Skeletal muscle tissue (tissue), 4 donors: ENCODE results near the gene SLIT2. TPM values are rescaled to one million over a fixed set of nuclear protein-coding genes. Genes with fewer than 3 reads are reported as not detected.

Experiments
- H3K27ac ChIP-seq: one replicate; pipeline ENCODE4 v1.7.0; 2013; ENCODE audit warnings: mild to moderate bottlenecking, low read depth, low read length, inconsistent platforms
- H3K27me3 ChIP-seq, 3 donors: one replicate each; pipeline ENCODE4 v1.7.0; 2013; ENCODE audit warnings: low read length in 3 of 3; ENCODE audit not compliant: control insufficient read depth in 3 of 3, insufficient read depth in 3 of 3
- H3K36me3 ChIP-seq, 3 donors: one replicate each; pipeline ENCODE4 v1.7.0; 2013; ENCODE audit warnings: low read length in 3 of 3; ENCODE audit not compliant: control insufficient read depth in 3 of 3, insufficient read depth in 3 of 3
- H3K4me1 ChIP-seq, 3 donors: one replicate each; pipeline ENCODE4 v1.7.0; 2013; ENCODE audit warnings: low read length in 3 of 3, mild to moderate bottlenecking in 3 of 3; ENCODE audit not compliant: control insufficient read depth in 3 of 3, insufficient read depth in 3 of 3
- H3K4me3 ChIP-seq, 3 donors: one replicate each; pipeline ENCODE4 v1.7.0; 2013; ENCODE audit warnings: low read length in 3 of 3
- H3K9ac ChIP-seq, 3 donors: one replicate each; pipeline ENCODE4 v1.7.0; 2013; ENCODE audit warnings: low read length in 3 of 3, mild to moderate bottlenecking in 3 of 3, moderate library complexity in 2 of 3, low read depth in 1 of 3
- H3K9me3 ChIP-seq, 3 donors: one replicate each; pipeline ENCODE4 v1.7.0; 2013; ENCODE audit warnings: low read length in 3 of 3; ENCODE audit not compliant: control insufficient read depth in 3 of 3
- total RNA-seq: library from RNA; depleted of rRNA; stranded (reverse); fragments of >200 nt; gene quantifications from one replicate; pipeline ENCODE4 v1.2.3, GENCODE V29; 2014
- donor health status: Osteomylitis.

SLIT2 gene
- total RNA-seq, 1 donor from 2014 or later: 12.0 TPM

GRCh38 chr4:20278195-20278594 lies 26.5 kb downstream of the SLIT2 start:
- H3K4me1 ChIP-seq: no peaks in the 10 kb centered on the region

GRCh38 chr4:20279381-20279780 lies 27.7 kb downstream of the SLIT2 start:
- Histone ChIP-seq H3K9me3 (no peaks in the 10 kb centered on the region), H3K4me1 (no peaks in the 10 kb centered on the region), H3K4me3 (no peak overlapping the region), H3K36me3 (no peaks in the 10 kb centered on the region), H3K9ac (no peak overlapping the region), H3K27ac (no peak overlapping the region), H3K27me3 (no peaks in the 10 kb centered on the region)

More at GRCh38 chr4:20278195-20278594, 26.5 kb downstream of the SLIT2 start:
- no peak overlapping the region for H3K9ac ChIP-seq
- no peak overlapping the region for H3K4me3 ChIP-seq
- H3K36me3 ChIP-seq: no peaks in the 10 kb centered on the region
- H3K27me3 ChIP-seq: no peaks in the 10 kb centered on the region
- H3K27ac ChIP-seq: no peak overlapping the region
- no peaks in the 10 kb centered on the region for H3K9me3 ChIP-seq

GRCh38 chr4:20281453-20281852 lies 29.7 kb downstream of the SLIT2 start:
- no peaks in the 10 kb centered on the region for H3K36me3 ChIP-seq
- no peak overlapping the region for H3K9ac ChIP-seq
- H3K27ac ChIP-seq: no peak overlapping the region
- no peaks in the 10 kb centered on the region for H3K4me1 ChIP-seq
- no peak overlapping the region for H3K4me3 ChIP-seq
- H3K27me3 ChIP-seq: no peaks in the 10 kb centered on the region
- no peaks in the 10 kb centered on the region for H3K9me3 ChIP-seq

DNA sequence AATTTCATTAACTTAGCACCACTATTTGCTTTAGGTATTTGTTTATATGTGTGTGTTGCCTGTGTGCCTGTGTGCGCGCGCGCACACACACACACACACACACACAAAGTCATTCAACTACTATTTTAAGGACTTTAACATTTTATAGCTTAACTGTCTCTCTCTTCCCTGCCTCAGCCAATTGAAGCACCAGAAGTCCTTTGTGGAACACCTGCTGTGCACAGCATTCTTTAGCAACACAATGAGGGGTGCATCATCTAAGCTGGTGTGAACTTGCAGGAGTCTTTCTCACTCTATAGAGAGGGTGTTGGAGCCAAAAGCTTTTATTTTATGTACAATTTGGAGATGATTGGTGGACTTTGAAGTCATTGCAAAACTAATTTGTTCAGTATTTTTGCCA lies 31.3 kb downstream of the SLIT2 start:
- H3K9me3 ChIP-seq: no peaks in the 10 kb centered on the region
- H3K27me3 ChIP-seq: peaks cover 0 to 2% (median 0%) of the 10 kb centered on the region in 3 donors
- no peaks in the 10 kb centered on the region for H3K4me1 ChIP-seq
- no peak overlapping the region for H3K9ac ChIP-seq
- no peaks in the 10 kb centered on the region for H3K36me3 ChIP-seq
- no peak overlapping the region for H3K27ac ChIP-seq
- no peak overlapping the region for H3K4me3 ChIP-seq

GRCh38 chr4:20284990-20285389 lies 33.3 kb downstream of the SLIT2 start:
- peaks cover 0 to 2% (median 0%) of the 10 kb centered on the region in 3 donors for H3K27me3 ChIP-seq
- no peaks in the 10 kb centered on the region for H3K36me3 ChIP-seq
- no peak overlapping the region for H3K9ac ChIP-seq
- H3K9me3 ChIP-seq: no peaks in the 10 kb centered on the region
- no peaks in the 10 kb centered on the region for H3K4me1 ChIP-seq
- H3K27ac ChIP-seq: no peak overlapping the region
- H3K4me3 ChIP-seq: no peak overlapping the region

DNA sequence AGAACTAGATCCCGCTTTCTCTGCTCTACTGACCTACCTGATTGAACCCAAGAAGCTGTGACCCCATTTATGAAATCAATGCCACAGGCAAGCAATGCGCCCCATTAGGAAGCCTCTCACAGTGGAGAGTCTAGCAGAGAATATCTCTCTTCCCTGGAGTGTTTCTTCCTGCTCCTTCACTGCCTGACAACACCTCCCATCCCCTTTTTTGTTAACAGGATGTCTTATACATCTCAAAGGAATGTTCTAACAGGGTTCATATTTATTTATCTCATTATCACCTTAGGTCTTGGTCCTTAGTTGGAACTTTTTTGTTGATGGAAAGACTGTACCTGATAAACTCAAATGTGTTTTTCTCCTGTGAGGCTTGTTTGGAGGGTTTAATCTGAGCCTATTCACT lies 35.5 kb downstream of the SLIT2 start:
- Histone ChIP-seq H3K9me3 (no peaks in the 10 kb centered on the region), H3K4me3 (no peak overlapping the region), H3K9ac (no peak overlapping the region)

GRCh38 chr4:20288047-20288650 lies 36.4 kb downstream of the SLIT2 start:
- Histone ChIP-seq H3K36me3 (no peaks in the 10 kb centered on the region), H3K27ac (no peak overlapping the region), H3K4me3 (no peak overlapping the region), H3K9ac (no peak overlapping the region), H3K4me1 (no peaks in the 10 kb centered on the region), H3K9me3 (no peaks in the 10 kb centered on the region), H3K27me3 (peaks cover 0 to 2% (median 0%) of the 10 kb centered on the region in 3 donors)

More for the DNA sequence above, 35.5 kb downstream of the SLIT2 start:
- Histone ChIP-seq H3K36me3 (no peaks in the 10 kb centered on the region), H3K27me3 (peaks cover 0 to 2% (median 0%) of the 10 kb centered on the region in 3 donors), H3K4me1 (no peaks in the 10 kb centered on the region), H3K27ac (no peak overlapping the region)

- Histone ChIP-seq H3K4me1 (no peaks in the 10 kb centered on the region), H3K4me3 (no peak overlapping the region), H3K27me3 (peaks cover 0 to 2% (median 0%) of the 10 kb centered on the region in 3 donors), H3K9ac (no peak overlapping the region), H3K36me3 (no peaks in the 10 kb centered on the region), H3K27ac (no peak overlapping the region), H3K9me3 (no peaks in the 10 kb centered on the region)
These were observed 37.3 kb downstream of the SLIT2 start for GRCh38 chr4:20288846-20289512.

GRCh38 chr4:20289782-20290181 lies 38.1 kb downstream of the SLIT2 start:
- H3K9me3 ChIP-seq: no peaks in the 10 kb centered on the region
- peaks cover 0 to 2% (median 0%) of the 10 kb centered on the region in 3 donors for H3K27me3 ChIP-seq
- H3K4me3 ChIP-seq: no peak overlapping the region
- no peaks in the 10 kb centered on the region for H3K4me1 ChIP-seq
- no peak overlapping the region for H3K27ac ChIP-seq
- H3K36me3 ChIP-seq: no peaks in the 10 kb centered on the region
- H3K9ac ChIP-seq: no peak overlapping the region

- Histone ChIP-seq H3K4me1 (no peaks in the 10 kb centered on the region), H3K4me3 (no peak overlapping the region), H3K9me3 (no peaks in the 10 kb centered on the region), H3K36me3 (no peaks in the 10 kb centered on the region), H3K27me3 (no peaks in the 10 kb centered on the region), H3K27ac (no peak overlapping the region), H3K9ac (no peak overlapping the region)
These were observed 41.0 kb downstream of the SLIT2 start for GRCh38 chr4:20292739-20293138.
